ENCODE results near the gene OSBPL10.
A peak's percentile ranks its signal among the peaks of the same experiment; 100 is the strongest.

Gene OSBPL10

GRCh38 chr3:31884251-31884650 is 96.8 kb downstream of the OSBPL10 start:
- peaks cover 44% of the 10 kb centered on the region for H3K79me2 ChIP-seq (ENCODE audit: insufficient read depth, low read length)

DNA sequence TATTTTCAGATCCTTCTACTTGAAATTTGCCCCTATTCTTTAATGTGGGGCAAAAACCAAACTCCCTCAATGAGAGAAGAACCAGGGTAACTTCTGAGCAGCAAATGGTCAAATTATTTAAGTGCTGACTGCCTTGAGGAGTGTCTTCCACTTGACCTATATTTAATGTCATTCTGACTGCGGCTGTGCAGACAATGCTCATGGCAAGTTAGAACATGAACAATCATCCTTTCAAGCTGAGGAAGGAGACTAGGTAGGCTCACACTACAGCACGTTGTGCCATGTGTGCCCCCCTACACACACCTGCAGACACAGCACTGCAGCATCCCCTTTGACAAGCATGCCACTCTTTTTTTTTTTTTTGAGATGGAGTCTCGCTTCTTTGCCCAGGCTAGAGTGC is 98.2 kb downstream of the OSBPL10 start:
- H3K27me3 ChIP-seq (ENCODE audit: insufficient read depth, low read length) = no peaks in the 10 kb centered on the region
- H3K4me1 ChIP-seq (ENCODE audit: insufficient read depth, low read length, severe bottlenecking) = peaks cover 100% of the 10 kb centered on the region
- H3K9ac ChIP-seq (ENCODE audit: low read length) = no peak overlapping the region; the same call in 1 of the 2 replicates
- H3K27ac ChIP-seq (ENCODE audit: low read depth, low read length, poor library complexity, severe bottlenecking) = peak overlapping the region; percentile 92
- no peaks in the 10 kb centered on the region for H3K9me3 ChIP-seq (ENCODE audit: low read length)
- H3K79me2 ChIP-seq (ENCODE audit: insufficient read depth, low read length) = peaks cover 35% of the 10 kb centered on the region
- H3K36me3 ChIP-seq (ENCODE audit: insufficient read depth, low read length) = peaks cover 20% of the 10 kb centered on the region; the same call in 1 of the 2 replicates
- peak overlapping the region; percentile 33; the same call in 1 of the 2 replicates for H3K4me2 ChIP-seq (ENCODE audit: low read length)
- no peaks in the 10 kb centered on the region for H4K20me1 ChIP-seq (ENCODE audit: insufficient read depth, low read length)
- no peak for TF ChIP-seq CTCF (IDR thresholded peaks at IDR 0.05; ENCODE audit: low read length)
- no peak for TF ChIP-seq EZH2 (IDR thresholded peaks at IDR 0.05; ENCODE audit: borderline replicate concordance, low read length)
- no peak overlapping the region for H3K4me3 ChIP-seq (ENCODE audit: low read depth, low read length, poor library complexity, severe bottlenecking)
- H3F3A ChIP-seq (ENCODE audit: insufficient read depth, low read length) = peaks cover 7% of the 10 kb centered on the region; the same call in 1 of the 2 replicates
- H3K9me2 ChIP-seq (ENCODE audit: low read depth, low read length) = no peaks in the 10 kb centered on the region
- H2AFZ ChIP-seq (ENCODE audit: low read length) = no peak overlapping the region

More at GRCh38 chr3:31884251-31884650, 96.8 kb downstream of the OSBPL10 start:
- H4K20me1 ChIP-seq (ENCODE audit: insufficient read depth, low read length) = no peaks in the 10 kb centered on the region
- peaks cover 15% of the 10 kb centered on the region for H3K36me3 ChIP-seq (ENCODE audit: insufficient read depth, low read length)
- H3K27me3 ChIP-seq (ENCODE audit: insufficient read depth, low read length) = no peaks in the 10 kb centered on the region
- peak overlapping the region; percentile 28; the same call in 1 of the 2 replicates for H3K4me2 ChIP-seq (ENCODE audit: low read length)
- H2AFZ ChIP-seq (ENCODE audit: low read length) = no peak overlapping the region
- peaks cover 2% of the 10 kb centered on the region; the same call in 1 of the 2 replicates for H3F3A ChIP-seq (ENCODE audit: insufficient read depth, low read length)
- peak overlapping the region; percentile 12; the same call in 1 of the 2 replicates for H3K9ac ChIP-seq (ENCODE audit: low read length)
- TF ChIP-seq EZH2 (IDR thresholded peaks at IDR 0.05; ENCODE audit: borderline replicate concordance, low read length) (no peak), CTCF (IDR thresholded peaks at IDR 0.05; ENCODE audit: low read length) (no peak)
- no peaks in the 10 kb centered on the region for H3K9me2 ChIP-seq (ENCODE audit: low read depth, low read length)
- H3K4me1 ChIP-seq (ENCODE audit: insufficient read depth, low read length, severe bottlenecking) = peaks cover 86% of the 10 kb centered on the region
- H3K9me3 ChIP-seq (ENCODE audit: low read length) = no peaks in the 10 kb centered on the region
- H3K4me3 ChIP-seq (ENCODE audit: low read depth, low read length, poor library complexity, severe bottlenecking) = no peak overlapping the region
- H3K27ac ChIP-seq (ENCODE audit: low read depth, low read length, poor library complexity, severe bottlenecking) = peak overlapping the region; percentile 92

DNA sequence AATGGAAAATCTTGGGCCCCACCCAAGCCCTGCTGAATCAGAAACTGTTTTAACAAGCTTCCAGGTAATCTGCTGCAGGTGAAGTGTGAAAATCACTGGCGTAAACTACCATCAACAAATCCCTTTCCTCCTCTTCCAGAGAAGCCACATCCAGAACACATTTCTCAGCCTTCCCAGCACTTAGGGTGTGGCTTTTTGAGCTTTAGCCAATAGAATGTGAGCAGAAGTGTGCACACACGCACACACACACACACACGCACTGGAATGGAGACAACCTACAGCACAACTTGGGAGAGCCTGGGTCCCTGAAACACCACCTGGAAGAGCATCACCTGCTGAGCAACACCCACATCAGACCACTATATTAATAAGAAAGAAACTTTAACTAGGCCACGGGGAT is 98.6 kb downstream of the OSBPL10 start:
- peaks cover 20% of the 10 kb centered on the region; the same call in 1 of the 2 replicates for H3K36me3 ChIP-seq (ENCODE audit: insufficient read depth, low read length)
- no peaks in the 10 kb centered on the region for H3K27me3 ChIP-seq (ENCODE audit: insufficient read depth, low read length)
- H4K20me1 ChIP-seq (ENCODE audit: insufficient read depth, low read length) = no peaks in the 10 kb centered on the region
- peak overlapping the region; percentile 24; the same call in 1 of the 2 replicates for H3K9ac ChIP-seq (ENCODE audit: low read length)
- no peak overlapping the region for H2AFZ ChIP-seq (ENCODE audit: low read length)
- H3K27ac ChIP-seq (ENCODE audit: low read depth, low read length, poor library complexity, severe bottlenecking) = peak overlapping the region; percentile 92
- no peak overlapping the region for H3K4me3 ChIP-seq (ENCODE audit: low read depth, low read length, poor library complexity, severe bottlenecking)
- H3K4me1 ChIP-seq (ENCODE audit: insufficient read depth, low read length, severe bottlenecking) = peaks cover 100% of the 10 kb centered on the region
- H3F3A ChIP-seq (ENCODE audit: insufficient read depth, low read length) = peaks cover 7% of the 10 kb centered on the region; the same call in 1 of the 2 replicates
- peaks cover 30% of the 10 kb centered on the region for H3K79me2 ChIP-seq (ENCODE audit: insufficient read depth, low read length)
- peak overlapping the region; percentile 33; the same call in 1 of the 2 replicates for H3K4me2 ChIP-seq (ENCODE audit: low read length)
- H3K9me2 ChIP-seq (ENCODE audit: low read depth, low read length) = no peaks in the 10 kb centered on the region
- TF ChIP-seq CTCF (IDR thresholded peaks at IDR 0.05; ENCODE audit: low read length) (no peak), EZH2 (IDR thresholded peaks at IDR 0.05; ENCODE audit: borderline replicate concordance, low read length) (no peak)
- no peaks in the 10 kb centered on the region for H3K9me3 ChIP-seq (ENCODE audit: low read length)

Measured in OCI-LY1 (cell line).